A673 (cell line): ENCODE data around the gene SLC16A9.

Experiments
- CTCF ChIP-seq: fragments of 300-800, 200-600 bp; sonication (generic); conservative IDR thresholded peaks from 2 replicates; pipeline ENCODE4 v1.5.1; 2017; ENCODE audit warnings: low read depth, mild to moderate bottlenecking, antibody characterized with exemption, low read length, moderate library complexity, mixed read lengths
- EZH2 ChIP-seq: fragments of 200-600 bp; sonication (generic); IDR thresholded peaks from 2 replicates; pipeline ENCODE4 v1.6.1; 2017; ENCODE audit warnings: borderline replicate concordance, low read depth, mild to moderate bottlenecking, mixed read lengths, antibody characterized with exemption, low read length; ENCODE audit not compliant: poor library complexity, severe bottlenecking

GRCh38 chr10:59634102-59634501 is 75.5 kb downstream of the SLC16A9 start:
- no peak for TF ChIP-seq CTCF
- no peak for TF ChIP-seq EZH2
